GM18520 (cell line): ENCODE data around the gene PTPRN2.

Experiments used
- ATAC-seq: cut with Tn5 transposase; IDR thresholded peaks from one replicate; pipeline ENCODE4 v1.9.1; 2021; ENCODE audit not compliant: unreplicated experiment

The PTPRN2 gene

DNA sequence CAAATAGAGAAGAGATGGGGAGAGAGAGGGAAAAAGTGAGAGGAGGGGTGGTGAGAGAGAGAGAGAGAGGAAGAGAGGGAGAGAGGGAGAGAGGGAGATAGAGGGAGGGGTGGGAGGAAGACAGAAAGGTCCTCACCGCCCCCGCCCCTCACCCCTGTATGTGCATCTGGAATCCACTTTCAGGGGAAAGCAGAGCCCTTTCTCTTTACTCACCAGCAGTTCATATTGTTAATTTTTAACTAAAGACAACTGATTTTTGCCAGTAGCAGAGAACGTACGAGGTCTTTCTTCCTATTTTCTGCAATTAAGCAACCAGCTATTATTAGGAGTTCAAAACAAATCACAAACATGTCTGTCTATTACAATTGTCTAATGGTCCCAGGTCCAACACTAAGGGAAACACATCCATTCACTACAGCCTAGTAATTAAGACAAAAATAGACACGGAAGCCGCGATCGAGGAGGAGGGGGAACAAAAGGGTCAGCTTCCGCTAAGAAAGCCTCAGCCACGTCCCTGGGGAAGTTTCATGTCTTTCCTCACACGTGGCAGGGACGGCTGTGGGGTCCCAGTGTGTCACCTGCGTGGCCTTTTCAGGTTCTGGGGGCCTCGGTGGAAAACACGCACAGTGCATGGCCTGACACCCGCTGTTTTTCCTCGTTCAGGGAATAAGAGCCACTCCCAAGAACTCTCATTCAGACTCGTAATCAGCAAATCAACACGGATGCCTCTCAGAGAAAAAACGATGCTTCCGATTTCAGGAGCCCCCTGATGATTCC lies 572.0 kb downstream of the PTPRN2 start:
- ATAC-seq: no peak

DNA sequence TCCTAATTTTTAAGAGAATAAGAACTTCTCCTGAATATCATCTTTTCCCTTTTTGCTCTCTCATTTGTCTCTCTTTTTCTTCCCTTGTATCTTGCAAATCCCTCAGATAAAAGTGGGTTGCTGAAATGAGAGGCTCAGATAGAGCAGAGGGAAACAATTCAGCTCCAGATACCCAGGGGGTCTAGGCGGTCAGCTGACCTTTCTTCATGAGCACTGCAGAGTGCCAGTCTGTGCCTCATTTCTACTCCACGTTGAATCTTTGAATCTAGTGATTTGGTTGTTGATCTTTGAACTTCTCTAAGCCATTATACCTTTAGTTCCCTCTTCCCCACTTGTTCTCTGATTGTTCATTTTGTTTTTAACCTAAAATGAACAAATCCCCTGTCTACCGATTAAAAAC lies 572.6 kb downstream of the PTPRN2 start:
- no peak for ATAC-seq

DNA sequence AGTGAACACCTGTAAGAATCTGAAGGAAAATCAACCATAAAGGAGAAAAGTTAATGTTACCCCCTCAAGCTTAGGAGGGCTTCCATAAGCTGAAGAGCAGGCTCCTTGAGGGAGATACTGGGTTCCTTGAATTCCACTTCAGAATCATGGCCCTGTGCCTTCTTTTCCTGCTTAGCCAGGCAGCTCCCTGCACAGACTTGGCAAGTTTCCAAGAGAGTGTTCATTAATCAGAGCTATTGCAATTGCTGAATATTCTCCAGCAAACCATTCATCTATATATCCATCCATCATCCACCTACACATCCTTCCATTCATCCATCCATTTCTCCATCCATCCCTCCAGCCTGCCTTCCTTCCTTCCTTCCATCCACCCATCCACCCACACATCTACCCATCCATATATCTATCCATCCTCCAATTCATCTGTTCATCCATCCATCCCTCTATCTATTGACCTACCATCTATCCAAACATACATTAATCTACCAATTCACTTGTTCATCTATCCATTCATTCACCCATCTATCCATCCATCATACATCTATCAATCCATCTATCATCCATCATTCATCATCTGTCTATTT lies 574.4 kb downstream of the PTPRN2 start:
- no peak for ATAC-seq

DNA sequence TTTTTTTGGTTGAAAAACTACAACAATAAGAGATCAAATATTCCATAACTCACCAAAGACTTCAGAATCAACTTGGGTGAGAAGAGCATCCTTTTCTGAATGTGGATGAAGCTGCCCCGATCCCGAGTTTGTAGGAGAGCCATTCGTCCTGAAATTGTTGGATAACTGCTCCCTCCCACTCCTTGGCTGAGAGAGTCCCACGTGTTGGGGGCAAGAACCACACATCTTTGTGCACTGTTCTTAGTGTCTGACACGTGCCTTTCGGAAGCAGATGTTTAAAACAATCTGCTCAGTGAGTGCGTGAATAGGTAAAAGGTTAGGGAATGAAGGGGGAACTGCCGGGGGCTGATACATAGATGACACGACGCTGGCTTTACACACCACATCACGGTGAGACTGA lies 575.7 kb downstream of the PTPRN2 start:
- ATAC-seq: no peak

DNA sequence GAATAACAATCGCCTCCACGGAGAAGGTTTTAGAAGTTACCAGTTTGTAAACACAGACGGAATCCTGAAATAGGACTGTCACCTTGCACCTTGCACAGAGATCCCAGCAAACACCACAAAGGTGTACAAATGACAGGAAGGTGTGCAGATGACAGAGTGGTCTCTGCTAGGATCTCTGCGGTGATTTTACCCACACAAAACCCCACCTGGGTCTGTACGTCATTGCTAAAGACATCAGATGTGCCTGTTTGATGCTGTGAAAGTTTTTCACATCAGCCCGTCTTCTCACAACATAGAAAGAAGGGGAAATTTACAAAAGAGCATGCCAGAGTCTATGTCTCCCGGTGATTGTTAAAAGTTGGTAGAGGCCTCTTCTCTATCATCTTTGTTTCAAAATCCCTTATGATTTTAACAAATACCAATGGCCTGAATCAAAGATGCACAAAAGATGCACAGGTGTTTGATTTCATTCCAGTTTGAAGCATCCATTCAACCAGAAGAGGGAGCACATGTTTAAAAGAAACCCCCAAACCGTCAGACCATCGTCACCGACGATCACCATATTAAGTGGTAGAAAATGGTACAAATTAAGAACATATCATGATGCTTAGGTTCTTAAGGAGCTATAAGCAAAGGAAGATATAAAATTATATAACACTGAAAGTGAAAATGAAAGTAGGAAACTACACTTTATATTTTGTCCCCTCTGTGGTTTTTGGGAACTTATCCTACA lies 576.5 kb downstream of the PTPRN2 start:
- ATAC-seq: no peak

DNA sequence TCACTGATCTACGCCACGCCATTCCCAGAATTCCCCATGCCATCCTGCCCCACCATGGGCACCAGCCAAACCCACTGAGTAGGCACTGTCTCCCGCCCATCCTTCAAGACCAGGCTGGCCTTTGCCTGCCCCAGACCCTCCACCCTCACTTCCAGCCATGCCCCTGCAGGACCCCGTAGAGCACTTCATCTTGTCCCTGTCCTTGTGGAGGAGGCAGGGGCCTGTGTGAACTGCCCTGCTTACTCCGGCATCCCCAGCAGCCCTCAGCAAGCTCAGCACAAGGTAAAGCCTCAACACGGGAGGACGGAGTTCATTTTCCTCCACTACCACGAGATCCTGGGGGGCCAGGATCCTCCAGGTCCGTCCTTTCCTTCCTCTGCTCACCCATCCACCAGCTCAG lies 577.7 kb downstream of the PTPRN2 start:
- ATAC-seq: no peak

DNA sequence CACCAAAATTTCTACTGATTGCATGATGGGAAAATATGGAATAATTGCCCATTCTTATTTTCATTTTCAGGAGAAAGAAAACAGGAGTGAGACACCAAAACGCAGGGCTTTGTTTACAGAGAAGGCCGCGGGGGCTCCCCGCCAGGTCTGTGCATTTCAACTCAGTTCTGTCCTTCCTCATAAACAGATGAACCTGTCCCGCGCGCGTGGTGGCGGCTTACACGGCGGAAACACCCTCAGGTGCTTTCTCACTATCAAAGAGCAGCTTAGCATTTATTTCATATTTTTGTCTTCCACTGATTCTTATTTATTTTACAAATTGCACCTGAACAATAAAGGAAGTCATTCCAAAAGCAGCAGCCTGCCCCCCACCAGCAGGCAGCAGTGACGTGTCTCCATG lies 579.4 kb downstream of the PTPRN2 start:
- ATAC-seq: no peak

DNA sequence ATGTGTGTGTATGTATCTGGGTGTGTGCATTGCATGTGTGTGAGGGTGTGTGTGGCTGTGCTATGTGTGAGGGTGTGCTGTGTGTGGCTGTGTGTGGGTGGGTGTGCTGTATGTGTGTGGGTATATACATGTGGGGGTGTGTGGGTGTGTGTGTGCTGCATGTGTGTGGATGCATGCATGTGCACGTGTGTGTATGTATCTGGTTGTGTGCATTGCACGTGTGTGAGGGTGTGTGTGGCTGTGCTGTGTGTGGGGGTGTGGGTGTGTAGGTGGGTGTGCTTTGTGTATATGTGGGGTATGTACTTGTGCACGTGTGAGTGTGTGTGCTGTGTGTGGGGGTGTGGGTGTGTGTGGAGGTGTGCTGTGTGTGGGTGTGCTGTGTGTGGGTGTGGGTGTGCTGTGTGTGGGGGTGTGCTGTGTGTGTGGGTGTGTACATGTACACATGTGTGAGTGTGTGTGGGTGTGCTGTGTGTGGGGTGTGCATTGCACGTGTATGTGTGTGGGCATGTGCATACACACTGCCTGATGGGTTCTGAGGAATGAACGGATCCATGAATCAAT lies 579.8 kb downstream of the PTPRN2 start:
- ATAC-seq: no peak

DNA sequence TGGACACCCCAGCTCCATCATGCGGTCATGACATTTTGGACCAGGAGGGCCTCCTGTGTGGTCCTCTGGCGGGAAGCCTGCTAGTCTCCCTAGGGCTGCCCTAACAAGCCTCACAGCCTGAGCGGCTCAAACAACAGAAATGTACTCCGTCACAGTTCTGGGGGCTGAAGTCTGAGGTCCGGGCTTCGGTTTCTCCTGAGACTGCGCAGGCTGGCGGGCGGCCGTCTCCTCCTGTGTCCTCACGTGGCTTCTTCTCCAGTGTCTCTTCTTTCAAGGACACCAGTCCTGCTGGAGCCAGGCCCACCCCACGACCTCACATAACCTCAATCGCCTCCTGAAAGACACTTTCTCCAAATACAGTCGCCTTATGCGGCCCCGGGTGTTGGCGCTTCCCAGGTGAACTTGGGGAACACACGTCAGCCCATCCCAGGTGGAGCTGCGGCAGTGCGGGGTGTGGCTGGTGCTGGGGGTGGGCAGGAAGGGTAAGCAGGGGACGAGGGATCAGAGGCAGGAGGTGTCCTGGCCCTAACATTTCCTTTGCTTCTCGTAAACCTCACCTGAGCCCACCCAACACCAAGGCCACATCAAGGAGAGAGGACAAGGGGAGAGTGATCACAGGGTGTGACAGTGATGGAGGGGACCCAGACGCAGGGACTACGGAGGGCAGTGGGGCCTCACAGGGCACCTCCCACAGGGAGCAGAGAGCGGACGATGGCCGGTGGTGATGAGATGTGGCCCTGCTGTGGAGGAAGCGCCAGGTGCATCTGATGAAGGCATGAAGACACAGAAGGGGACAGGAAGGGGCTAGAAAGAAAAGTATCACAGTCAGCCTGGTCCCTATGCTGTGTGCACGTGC lies 580.6 kb downstream of the PTPRN2 start:
- no peak for ATAC-seq

DNA sequence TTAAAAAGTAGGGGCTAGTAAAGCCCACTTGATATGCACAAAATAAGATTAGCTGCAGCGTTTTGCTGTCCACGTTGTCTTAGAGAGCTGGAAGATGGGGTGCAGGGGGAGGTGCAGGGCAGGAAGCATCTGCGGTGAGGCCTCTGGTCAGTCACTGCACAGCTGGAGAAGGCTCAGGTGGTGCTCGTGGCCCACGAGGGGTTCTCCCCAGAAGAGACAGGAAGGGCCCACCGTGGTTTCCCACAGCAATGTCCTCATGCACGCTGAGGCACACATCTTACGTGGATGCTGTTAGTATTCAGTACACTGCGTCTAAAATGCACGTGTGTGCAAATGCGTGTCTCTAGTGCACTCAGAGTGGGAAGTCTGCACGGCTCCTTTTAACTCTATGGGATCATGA lies 582.1 kb downstream of the PTPRN2 start:
- no peak for ATAC-seq

DNA sequence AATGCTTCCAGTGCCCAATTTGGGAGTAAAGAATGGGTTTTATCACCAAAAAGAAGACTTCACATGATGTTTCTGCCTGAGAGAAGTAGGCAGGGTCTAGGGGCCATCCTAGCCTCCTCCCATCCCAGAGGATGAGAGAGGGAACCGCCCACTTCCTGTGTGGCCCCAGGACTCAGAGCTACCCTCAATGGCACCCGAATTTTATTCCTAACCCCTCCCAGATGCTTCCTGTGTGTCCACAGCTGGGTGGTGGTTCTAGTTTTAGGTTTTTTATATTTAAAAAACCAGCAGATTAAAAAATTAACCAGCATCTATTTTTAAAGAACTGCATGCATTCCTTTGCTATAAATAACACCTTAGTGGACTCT lies 583.5 kb downstream of the PTPRN2 start:
- ATAC-seq: no peak

DNA sequence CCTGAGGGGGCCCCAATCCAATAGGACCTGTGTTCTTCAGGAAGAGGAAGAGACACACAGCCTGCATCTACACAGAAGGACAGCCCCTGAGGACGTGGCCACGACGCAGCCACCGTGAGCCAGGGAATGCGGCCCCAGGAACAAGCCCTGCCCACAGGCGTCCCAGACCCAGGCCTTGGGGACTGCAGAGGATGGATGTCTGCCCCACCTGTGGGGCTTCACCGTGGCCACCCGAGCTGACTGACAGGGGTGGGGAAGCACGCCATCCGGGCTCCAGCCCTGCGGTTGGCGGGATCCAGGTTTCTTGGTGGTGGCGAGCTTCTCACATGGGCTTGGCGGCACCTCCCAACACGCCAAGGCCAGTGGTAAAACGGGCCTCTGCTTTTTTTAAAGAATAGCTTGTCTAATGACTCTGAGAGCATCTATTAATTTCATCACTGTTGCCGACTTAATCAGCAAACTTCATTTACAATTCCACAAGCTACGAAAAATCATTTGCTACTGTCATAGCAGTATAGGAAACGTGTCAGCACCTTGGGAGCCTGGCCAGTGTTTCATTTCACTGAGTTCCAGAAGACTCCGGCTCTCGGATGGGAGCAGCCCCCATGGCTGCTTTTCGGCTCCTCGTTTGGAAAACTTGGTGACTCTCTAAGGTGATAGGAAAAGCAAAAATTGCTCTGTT lies 584.0 kb downstream of the PTPRN2 start:
- ATAC-seq: no peak

DNA sequence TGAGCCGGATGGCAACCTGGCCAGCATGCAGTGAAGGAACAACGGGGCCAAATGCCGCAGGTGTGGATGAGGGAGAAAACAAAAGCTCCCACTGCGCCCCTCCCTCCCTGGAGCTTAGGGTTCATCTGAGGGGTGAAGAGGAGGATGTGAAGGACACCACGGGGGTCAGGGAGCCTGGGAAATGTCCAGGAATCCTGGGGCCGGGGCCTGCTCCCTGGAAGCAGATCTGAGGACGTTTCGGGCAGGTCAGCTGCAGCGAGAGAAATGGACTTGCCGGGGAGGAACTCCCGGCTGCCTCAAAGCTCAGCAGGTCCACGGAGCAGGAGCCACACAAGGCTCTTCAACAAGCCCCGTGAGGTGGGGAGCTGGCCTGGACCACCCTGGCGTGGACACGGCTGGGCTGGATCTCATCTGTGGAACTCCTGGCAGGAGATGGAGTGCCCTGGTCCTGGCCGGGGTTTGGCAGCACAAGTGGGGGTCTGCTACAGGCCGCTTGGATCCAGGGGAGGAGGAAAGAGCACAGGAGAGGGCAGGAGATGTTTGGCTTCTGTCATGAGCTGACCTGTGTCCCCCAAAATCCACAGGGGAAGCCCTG lies 585.0 kb downstream of the PTPRN2 start:
- ATAC-seq: no peak

DNA sequence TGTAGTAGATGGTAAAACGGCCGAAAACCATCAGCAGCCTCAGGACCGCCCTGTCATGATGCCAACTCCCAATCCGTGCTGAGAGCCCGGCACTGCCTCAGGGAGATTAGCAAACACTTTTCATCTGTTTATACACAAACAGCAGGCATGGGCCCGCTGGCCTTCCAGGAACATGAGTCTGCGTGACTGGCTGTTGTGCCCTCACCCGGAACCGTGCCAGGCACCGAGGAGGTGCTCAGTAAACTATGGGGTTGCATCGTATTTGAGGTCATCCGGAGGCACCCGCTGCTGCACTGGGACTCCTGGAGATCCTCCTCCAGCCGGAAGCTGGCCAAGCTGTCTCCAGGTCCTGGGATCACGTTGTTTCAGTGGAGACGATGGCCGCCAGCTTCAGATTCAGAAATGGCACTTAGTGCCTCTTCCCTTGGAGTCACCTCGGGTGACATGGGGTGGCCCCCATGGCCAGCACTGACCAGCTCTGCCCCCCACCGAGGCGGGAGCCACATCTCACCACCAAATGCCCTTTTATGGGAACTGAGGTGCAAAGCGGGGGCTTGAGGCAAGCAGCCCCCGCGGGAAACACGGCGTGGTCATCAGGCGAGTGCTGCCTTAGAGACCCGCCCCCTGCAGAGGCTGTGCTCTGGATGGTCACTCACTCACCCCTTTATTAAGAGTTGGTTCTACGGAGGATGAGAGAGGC lies 585.9 kb downstream of the PTPRN2 start:
- ATAC-seq: no peak

DNA sequence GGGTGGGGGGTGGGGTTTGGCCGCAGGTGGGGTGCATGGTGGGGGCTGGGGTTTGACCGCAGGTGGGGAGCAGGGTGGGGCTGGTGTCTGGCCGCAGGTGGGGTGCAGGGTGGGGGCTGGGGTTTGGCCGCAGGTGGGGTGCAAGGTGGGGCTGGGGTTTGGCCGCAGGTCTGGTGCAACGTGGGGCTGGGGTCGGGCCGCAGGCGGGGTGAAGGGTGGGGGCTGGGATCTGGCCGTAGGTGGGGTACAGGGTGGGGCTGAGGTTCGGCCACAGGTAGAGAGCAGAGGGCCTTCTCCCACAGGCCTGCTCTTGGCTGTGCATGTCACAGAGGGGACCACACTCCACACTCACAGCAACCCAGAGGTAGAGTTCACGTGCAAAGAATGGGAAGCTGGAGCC lies 586.6 kb downstream of the PTPRN2 start:
- ATAC-seq: no peak

DNA sequence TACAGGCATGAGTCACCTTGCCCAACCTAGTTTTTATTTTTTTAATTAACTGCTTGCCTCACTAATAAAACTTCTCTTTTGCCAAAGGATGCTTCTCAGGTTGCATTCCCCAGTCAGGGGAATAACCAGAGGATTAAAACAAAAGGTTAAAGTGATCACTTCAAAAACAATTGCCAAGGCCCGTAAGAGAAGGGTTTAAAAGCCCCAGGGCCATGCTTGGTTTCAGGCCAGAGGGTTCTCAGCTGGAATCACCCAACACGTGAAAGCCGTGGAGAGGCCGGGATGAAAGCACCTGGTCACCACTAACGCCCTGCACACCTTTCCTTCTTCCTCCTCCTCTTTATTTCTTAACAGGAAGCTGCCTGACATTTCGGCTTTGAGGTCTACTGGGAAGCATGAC lies 587.5 kb downstream of the PTPRN2 start:
- no peak for ATAC-seq

DNA sequence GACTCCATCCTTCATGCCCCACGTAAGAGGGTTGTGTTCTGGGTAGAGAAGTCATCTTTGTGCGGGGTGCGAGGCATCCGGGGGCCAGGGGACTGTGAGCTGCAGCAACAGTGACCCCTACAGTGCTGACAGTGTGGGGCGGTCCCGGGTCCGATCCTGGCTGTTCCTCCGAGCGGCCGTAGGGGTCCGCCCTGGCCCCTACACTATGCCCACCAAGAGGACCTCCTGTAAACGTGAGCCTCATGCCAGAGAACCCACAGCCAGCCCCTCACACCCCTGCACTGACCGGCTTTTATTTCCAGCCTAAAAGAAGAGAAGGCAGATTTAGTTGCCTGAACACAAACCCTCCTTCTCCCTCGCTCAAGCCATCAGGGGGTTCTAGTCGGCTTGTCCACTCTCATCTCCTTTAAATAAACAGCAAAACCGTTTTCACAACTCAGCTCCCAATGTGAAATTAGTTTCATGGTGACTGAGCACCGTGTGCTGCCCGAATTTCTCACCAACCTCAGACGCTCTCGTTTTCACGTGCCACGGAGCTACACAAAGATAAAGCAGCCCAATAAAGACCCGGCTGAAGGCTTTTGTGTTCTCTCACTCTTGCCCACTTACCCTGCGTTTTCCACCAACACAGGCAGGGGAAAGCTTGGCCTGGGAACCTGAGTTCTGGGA lies 588.6 kb downstream of the PTPRN2 start:
- no peak for ATAC-seq

DNA sequence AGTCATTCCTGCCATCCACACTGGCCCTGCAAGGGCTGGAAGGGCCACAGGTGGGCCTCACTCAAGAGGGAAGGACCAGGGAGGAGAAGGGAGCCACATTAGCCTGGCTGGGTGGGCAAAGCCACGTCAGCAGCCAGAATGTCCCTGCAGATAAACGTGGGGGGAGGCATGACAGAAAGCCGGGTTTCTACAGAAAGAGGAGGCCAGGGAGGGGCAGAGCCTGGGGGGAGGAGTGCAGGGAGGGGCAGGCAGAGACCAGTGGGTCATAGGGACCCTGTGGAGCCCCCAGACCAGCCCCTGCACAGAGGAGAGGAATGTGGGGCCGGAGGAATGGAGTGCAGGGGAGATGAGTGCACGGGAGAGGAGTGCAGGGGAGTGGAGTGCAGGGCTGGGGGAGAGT lies 590.2 kb downstream of the PTPRN2 start:
- ATAC-seq: no peak

DNA sequence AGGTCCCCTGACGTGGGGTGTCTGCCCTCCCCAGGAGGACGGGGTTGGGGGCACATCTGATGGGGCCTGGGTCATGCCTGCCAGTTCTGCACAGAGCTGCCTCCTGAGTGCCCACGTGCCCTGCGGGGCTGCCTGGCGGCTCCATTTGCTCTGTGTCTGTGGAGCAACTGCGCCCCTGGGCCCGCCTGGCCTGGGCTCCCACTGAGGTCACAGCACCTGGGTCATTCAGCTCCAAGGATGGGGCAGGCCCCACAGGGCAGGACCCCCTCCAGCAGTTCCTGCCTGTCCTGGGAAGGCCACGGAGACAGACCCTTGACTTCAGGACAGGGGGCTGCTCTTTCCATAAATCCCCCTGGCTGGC lies 590.6 kb downstream of the PTPRN2 start:
- ATAC-seq: no peak
